ENCODE measurements around the gene USP2.

The USP2 gene

GRCh38 chr11:119375337-119376196 is 5.9 kb downstream of the USP2 start:
- DNase-seq: no peak

GRCh38 chr11:119374632-119375336 is 6.7 kb downstream of the USP2 start:
- DNase-seq: no peak

- DNase-seq: peak; percentile 30
Measured at GRCh38 chr11:119373921-119374631, 7.4 kb downstream of the USP2 start.

DNA sequence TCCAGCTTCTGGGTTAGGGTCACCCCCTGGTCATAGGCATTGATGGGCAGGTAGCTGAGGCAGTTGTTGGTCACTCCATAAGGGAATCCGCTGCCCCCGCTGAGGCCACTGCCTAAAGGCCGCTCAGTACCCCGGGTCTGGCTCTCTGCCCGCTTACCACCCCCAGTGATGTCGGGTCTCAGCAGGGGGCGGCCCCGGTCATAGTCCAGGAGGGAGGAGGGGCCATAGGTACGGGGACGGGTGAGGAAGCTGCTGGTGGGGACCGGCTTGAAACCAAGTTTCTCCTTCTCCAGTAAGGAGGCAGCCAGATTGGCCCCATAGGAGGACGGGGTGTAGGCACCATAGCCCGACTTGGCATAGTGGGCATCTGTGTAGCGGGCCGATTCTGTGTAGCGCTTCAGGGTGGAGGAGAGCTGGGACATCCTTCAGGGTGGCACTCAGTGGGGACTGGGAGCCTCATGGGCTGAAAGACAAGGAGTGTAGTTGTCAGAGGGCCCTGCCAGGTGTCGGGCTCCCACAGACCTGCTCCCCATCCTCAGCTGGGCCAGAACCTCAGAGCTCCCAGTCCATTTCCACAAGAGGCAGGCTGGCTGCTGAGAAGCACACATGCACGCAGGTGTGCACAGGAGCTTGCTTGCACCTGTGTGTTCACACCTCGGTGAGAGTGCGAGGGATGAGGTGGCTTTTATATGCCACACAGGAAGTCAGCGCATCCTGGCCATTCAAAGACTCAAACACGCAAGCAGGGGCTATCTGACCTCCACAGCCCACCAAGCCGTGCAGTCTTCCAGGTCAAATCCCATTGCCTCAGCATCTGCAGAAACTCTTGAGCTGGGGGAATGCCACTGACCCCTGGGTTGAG is 8.2 kb downstream of the USP2 start:
- no peak for DNase-seq

- DNase-seq: no peak
Measured at GRCh38 chr11:119372260-119373058, 9.0 kb downstream of the USP2 start.

DNA sequence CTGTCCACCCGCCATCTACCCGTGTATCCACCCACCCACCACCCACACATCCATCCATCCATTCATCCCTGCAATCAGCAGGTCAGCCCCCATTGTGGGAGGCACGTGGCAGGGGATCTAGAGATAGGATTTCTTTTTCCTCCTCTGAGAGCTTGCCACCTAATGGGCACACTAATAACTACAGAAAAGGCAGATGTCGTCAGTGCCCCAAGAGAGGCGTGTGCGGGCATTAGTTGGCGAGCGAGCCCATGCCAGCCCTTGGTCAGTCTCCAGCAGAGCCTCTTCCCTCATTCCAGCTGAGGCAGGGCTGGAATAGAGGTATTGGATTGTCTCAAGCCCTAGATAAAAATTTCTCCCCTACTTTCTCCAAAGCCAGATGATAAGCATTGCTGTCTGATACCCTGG is 9.7 kb downstream of the USP2 start:
- DNase-seq: no peak

DNA sequence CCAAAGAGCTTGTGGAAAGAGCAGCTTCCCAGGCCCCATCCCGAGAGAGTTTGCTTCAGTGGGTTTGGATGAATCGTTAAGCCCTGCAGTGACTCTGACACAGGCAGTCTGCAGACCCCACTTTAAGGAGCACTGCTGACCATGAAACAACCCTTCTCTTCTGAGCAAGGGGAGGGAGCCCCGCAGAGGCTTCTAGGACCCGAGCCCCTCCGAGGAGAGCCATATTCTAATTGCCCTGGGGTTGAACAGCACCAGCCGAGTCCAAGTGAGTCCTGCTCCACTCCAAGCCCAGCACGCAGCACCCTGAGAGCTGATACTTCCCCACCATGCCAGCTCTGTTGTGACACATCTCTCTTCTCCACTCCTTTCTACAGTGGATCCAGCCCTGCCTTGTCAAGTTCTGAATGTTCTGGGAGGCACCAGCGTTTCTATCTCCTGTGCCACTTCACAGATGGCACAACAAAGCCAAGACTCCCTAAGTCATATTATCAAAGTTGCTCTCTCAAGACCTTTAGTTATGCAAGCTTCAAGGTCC is 10.4 kb downstream of the USP2 start:
- no peak for DNase-seq

DNA sequence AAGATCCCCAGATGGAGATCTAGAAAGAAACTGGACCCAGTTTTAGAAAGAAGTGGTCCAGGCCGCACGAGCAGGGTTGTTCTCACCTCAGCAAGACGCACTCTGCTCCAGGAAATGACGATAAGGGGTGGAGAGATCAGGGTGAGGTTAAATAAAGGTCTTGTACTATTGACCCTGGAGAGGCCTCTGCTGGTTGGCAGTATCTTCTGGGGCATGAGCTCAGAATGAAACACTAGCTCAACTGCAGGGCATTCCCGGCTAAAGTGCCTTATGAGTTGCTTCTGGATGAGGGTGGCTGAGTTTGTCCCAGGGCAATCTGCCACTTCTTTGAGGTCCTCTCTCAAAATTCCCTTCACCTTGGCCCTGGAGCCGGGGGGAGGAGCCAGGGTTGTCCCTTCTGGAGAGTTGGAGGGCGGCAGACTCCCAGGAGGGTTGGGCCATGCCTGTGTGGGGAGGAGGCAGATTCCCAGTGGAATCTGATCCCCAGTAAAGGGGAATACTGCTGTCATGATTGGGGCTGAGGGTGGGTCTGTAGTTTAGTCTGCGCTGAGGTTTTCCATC is 10.9 kb downstream of the USP2 start:
- no peak for DNase-seq

DNA sequence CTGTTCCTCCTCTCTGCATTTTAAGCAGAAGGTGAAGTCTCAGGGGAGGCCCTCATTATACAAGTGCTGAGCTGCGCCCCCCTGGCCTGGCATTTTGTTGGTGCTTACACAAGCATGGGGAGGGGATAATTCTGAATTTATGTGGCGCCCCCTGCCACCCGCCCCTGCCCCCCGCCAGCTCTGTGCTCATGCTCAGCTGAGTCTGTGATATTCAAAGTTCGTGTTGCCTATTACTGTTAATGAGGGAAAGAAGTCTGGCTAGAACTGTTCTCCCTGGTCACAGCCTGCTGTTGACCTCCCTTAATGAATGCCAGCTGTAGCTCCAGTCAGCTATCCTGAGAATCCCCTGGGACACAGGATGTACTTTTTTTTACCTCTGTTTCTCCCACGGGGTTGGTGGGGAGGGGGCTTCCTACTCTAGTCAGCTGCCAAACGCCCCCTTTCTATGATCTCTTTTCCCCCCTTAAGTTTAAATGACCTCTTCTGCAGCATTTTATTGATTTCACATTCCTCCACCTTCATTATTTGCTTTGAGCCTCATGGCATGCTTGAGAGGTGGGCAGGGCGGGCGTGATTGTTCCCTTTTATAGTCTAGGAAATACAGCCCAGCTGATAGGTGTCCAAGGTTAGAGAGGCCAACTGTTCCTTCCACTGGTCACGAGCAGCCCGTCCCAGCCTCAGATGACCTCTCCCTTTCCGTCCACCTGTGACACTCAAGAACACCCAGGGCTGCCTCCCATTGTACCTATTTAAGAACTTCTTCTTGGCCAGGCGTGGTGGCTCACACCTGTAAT is 12.2 kb downstream of the USP2 start:
- no peak for DNase-seq

DNA sequence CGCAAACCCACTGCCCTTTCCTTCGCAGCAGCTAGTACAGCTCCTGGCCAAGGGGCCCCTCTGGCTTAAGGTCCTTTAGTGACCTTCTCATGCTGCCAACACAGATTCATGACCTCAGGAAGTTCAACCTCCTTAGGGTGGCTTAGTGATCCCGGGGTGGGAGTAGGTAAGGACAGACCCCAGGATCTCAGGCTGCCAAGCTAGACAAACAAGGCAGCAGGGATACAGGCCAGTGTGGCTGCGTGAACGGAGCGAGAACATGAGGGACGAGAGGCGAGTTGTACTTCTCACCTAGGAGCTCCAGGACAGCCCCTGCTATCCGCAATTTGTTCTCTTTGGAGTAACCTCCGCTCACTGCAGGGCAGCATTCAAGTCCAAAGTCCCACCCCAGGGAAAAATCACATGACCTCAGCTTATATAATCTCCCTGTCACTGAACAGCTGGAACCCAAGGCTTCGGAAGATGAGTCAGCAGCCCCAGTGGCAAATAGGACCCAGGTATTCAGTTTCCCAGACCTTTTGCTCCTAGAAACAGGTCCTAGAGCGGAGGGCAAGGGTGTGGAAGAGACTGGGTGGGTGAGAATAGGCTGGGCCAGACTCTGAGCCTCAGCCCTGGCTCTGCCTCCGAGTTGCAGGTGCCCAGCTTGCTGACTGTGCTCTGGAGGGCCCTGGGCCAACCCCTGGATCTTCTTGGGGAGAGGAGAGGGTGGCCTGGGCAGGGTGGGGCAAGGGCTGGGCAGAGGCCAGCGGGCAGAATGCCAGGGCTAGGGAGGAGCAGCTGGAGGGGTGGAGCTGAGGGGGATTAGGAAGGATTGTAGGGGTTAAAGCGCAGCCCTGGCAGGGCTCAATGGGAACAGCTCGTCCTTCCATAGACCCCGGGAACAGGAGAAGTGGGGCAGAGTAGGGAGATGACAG is 13.1 kb downstream of the USP2 start:
- DNase-seq: no peak

DNA sequence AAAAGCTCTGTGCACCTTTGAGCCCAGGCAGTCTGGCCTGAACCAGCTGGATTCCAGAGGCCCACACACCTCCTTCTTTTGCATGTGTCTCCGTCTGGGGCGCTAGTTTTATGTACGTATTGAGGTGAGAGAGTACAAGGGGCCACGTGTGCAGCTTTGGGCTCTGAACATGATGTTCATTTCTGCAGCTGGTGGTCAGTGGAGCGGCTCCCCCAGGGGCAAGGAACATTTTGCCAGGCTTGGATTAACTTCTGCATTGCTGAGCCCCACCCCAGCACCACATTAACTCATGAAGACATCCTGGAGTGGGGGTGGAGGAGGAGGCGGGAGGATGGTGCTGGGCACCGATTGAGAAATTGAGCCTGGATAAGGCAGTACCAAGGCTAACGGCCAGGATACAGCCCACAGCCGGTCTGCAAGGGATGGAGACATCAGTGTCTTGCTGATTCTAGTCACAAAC is 13.8 kb downstream of the USP2 start:
- no peak for DNase-seq

DNA sequence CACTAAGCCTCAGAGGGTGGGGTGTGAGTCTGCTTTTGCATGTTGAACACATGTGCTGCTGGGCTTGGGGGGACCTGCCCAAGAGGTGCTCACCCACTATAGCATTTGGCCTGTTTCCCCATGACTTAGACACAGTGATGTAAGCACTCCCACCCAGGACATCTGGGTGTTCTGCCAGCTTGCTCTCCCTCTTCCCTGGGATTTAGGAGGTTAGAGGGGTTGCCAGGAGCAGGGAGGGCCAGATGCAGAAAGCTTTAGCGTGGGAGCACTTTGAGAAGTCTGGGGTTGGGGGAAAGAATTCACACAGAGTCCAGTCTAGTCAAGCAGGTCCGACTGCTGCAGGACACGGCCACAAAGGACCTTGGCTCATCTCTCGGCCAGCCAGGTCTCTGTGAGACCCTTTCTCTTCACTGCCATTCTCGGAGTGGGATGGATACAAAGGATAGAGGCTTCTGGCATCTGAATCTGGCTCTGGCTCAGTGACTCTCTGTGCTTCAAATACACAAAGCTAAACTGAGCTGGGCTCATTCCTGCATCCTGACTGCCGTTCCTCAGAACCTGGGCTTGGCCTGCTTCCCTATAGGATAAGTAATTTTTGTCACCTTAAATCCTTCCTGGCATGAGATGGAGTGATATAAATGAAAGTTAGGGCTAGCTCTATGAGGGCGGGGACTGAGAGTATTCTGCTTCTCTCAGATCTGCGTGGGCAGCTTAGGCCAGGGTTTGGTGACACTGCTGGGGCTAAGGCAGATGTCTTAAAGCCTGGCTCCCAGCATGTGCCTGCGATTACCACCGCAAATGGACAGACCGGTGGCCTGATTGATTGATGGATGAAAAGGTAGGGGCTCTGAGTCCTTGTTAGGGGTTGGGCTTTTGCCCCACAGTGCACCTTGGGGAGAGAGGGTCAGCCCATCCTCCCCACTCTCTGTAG is 14.5 kb downstream of the USP2 start:
- no peak for DNase-seq

- DNase-seq: no peak
Measured at GRCh38 chr11:119365071-119365591, 16.4 kb downstream of the USP2 start.

GRCh38 chr11:119363851-119364590 is 17.5 kb downstream of the USP2 start:
- peak; percentile 53 for DNase-seq

DNA sequence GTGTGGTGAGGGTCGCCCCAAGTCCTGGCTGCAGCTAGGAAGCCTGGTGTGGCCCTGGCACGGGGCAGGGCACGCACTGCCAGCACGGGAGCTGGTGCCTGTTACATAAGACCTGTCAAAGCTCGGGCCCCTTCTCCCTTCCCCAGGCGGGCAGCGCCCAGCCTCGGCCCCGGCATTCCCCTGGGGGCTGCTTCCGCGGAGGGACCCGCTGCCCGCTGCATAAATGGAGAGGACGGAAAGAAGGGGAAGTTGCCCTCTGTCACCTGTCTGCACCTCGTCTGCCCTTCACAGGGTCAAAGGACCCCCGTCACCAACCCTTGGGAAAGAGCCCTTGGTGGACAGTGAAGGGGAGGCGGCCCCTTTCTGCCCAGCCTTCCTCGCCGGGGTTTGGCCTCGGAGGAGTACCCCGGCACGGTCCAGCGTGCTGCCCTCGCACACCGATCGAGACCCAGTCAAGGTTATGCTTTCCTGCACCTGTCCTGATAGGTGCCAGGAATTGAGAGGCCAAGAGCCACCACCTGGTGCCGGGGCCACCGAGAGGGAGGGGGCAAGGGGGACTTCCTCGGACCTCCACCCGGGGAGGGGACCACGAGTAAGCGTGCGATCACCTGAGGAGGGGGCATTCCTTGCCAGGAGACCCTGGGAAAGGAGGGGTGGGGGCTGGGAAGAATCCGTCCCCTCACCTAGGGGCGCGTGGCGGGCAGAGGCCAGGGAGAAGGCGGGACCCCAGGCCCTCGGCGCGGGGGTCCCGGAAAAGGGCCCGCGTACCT is 18.2 kb downstream of the USP2 start:
- DNase-seq: no peak

GRCh38 chr11:119362741-119363080 is 18.8 kb downstream of the USP2 start:
- DNase-seq: no peak
